NCI-H187 (cell line): ENCODE measurements around the gene CLIP2.
A peak's percentile ranks its signal among the peaks of the same experiment; 100 is the strongest.
"Not testable (repeated sequence)": the region's sequence is repeated elsewhere in the genome, so short reads cannot be mapped to it uniquely, and the experiment has no call there.

Experiments
- DNase-seq, 2 experiments: peaks; one replicate each; lab custom pipeline; 2025; lab: John Stamatoyannopoulos, UW

CLIP2 gene

DNA sequence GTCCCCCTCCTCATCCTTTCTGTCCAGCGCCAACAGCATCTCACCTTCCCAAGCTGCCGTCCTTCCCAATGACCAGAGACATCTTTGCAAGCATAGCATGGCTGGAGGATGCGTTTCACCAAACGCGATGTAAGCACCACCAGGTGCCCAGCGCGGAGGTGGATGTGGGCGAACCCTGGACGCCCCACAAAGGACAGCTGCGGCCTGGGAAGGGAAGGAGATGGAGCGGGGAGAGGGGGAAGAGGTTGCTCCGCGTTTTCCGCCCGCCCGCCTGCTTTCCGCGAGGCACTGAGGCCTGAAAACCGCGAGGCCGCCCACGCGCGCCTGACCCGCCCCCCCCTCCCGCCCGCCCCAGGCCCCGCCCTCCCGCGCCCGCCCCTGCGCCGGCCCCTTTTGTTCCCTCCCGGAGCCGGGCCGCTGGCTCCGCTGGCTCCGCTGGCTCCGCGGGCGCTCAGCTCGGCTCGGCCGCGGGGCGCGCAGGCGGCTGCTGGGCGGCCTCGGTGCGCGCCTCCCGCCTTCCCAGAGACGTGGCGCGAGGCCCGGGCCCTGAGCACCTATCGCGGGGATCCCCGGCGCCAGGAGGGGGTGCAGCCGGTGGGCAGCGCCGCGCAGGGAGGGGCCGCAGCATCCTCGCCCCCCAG is at the start of gene CLIP2:
CLIP2 (plus strand) TSS at position 390 of the 641 bp plus-strand sequence. CDS start 28,140 bp downstream, outside the sequence.
- DNase-seq: peak; percentile 6 to 77

- DNase-seq: no peak
Measured at GRCh38 chr7:74240482-74240881, 48.7 kb upstream of the CLIP2 start.

- DNase-seq: no peak
Measured at GRCh38 chr7:74242122-74242443, 47.1 kb upstream of the CLIP2 start.

- DNase-seq: no peak
Measured at GRCh38 chr7:74246497-74246896, 42.7 kb upstream of the CLIP2 start.

DNA sequence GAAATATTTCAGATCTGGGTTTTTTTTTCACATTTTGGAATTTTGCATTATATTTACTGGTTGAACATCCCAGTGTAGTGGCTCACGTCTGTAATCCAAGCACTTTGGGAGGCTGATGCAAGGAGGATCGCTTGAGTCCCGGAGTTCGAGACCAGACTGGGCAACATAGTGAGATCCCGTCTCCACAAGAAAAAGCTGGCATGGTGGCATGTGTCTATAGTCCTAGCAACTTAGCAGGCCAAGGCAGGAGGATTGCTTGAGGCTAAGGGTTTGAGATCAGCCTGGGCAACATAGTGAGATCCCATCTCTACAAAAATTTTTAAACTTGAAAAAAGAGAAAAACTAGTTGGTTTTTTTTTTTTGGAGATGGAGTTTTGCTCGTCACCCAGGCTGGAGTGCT is 41.1 kb upstream of the CLIP2 start:
- DNase-seq: no peak

GRCh38 chr7:74249058-74249457 is 40.1 kb upstream of the CLIP2 start:
- DNase-seq: not testable (repeated sequence)

- DNase-seq: no peak
Measured at GRCh38 chr7:74252893-74253292, 36.3 kb upstream of the CLIP2 start.

GRCh38 chr7:74253331-74253730 is 35.9 kb upstream of the CLIP2 start:
- no peak for DNase-seq

- no peak for DNase-seq
Measured at GRCh38 chr7:74253835-74254128, 35.4 kb upstream of the CLIP2 start.

DNA sequence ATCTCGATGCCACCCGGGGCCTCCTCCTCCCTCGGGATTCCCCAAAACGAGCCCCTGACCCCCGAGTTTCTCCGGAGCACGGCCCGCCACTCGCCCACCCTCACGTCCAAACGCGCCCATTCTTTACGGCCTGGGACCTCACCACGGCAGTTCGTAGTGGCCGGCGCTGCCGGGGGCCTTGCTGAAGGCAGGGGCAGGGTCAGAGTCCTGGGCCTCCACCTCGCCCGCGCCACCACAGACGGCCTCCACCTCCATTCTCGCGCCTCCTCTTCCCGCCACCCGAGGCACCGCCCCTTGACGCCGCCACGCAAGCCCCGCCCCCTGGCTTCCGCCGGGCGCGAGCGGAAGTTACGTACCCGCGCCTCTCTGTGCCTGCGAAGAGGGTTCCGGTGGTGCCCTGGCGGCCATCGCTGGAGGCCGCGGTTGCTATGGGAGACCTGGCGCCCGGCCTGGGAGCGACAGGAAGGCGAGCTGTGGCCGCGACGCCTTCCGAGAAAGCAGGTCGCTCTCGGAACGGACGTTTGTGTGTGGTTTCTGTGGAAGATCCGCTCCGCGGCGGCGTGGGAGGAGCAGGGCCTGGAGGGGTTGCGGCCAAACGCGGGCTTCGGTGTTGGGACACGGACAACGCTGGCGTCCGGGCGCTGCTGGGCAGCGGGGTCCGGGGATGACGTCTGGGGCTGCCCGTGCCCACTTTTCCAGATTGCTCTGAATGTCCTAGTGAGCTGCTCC is 34.9 kb upstream of the CLIP2 start, which contains the start of gene RFC2:
RFC2 (minus strand) TSS at position 271 of the 729 bp plus-strand sequence; CDS start at position 255, 16 bp downstream.
- DNase-seq: peak; percentile 93 to 94

DNA sequence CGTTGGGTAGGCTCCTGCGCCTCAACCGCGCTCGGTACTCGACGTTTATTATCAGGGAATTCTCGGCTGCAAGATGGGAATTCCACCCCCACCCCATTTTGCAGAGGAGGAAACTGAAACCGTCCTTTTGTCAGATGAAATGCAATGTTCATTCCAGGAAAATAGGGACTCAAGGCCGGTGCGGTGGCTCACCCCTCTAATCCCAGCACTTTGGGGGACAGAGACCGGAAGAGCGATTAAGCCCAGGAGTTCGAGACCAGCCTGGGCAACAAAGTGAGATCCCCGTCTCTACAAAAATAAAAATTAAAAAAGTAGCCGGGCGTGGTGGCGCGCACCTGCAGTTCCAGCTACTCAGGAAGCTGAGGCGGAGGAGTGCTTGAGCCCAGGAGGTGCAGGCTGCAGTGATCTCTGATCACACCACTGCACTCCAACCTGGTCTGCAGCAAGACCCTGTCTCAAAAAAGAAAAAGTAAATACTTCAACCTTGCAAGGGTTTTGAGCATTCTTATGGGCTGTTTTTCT is 34.3 kb upstream of the CLIP2 start:
- DNase-seq: peak in 1 of 2 experiments; percentile 82

- not testable (repeated sequence) for DNase-seq
Measured at GRCh38 chr7:74255461-74255860, 33.7 kb upstream of the CLIP2 start.

DNA sequence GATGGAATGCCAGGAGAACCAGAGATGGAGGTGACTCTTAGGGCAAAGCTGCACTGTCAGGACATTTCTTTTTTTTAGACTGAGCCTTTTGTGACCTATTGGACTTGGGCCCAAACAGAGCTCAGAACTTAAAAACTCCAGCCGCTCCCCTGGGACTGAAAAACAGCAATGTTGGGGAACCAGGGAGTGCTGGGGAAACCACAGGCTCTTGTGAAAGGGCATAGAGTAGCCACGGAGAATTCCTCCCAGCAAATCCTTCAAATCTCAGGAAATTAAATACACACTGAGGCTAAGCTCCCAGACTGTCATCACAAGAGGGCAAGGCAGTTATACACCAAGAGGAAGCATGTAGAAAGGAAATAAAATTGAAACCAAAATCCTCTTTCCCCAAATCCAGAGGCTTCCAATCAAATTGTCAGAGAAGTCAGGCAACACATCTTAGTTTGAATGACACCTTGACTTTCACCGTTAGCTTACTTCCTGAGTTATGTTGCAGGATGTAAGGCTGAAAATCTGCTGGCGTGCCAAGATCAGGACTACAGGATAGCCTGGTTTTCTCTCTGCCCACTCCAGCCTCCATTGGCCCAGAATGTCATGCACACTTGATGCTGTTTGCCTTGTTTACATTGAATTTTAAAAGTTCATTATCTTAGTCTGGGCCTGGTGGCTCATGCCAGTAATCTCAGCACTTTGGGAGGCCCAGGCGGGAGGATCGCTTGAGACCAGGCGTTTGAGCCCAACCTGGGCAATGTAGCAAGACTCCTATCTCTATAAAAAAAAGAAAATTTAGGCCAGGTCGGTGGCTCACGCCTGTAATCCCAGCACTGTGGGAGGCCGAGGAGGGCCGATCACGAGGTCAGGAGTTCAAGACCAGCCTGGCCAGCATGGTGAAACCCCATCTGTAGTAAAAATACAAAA is 32.5 kb upstream of the CLIP2 start:
- DNase-seq: no peak

DNA sequence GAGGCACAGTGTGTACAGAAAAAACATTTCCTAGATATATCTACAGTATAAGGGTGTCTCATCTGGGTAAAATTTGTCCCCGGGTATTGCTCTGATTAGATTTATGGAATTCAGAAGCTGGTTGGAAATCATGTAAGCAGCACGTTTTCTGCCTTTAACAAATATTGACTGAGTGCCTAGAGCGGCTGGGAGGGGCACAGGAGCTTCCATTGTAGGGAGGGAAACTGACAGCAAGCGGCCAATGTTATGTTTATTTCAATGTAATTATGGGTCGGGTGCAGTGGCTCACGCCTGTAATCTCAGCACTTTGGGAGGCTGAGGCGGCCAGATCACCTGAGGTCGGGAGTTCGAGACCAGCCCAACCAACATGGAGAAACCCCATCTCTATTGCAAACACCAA is 30.6 kb upstream of the CLIP2 start:
- DNase-seq: no peak

DNA sequence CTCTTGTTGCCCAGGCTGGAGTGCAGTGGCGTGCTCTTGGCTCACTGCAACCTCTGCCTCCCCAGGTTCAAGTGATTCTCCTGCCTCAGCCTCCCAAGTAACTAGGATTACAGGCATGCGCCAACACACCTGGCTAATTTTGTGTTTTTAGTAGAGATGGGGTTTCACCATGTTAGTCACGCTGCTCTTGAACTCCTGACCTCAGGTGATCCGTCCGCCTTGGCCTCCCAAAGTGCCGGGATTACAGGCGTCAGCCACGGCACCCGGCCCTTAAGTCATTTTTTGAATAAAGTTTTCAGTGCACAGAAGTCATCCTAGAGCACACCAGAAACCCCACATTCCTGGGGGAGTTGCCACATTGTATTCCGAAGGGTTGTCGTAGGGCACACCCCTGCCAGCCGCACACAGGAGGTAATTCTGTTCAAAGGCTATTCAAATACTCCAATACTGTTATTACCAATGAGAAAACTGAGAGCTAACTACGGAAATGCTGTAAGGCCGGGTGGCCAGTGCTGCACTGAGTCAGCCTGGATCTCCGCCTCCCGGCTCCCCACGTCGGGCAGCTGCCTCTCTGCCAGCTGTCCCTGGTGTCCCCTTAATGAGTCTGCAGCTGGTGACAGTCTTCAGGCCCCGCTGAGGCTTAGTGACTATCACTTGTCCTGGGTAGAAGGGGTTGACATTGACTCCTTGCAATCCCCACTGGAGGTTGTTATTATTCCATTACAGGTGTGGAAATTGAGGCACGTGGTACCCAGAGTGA is 26.4 kb upstream of the CLIP2 start:
- no peak for DNase-seq

GRCh38 chr7:74263399-74264120 is 25.6 kb upstream of the CLIP2 start:
- no peak for DNase-seq

DNA sequence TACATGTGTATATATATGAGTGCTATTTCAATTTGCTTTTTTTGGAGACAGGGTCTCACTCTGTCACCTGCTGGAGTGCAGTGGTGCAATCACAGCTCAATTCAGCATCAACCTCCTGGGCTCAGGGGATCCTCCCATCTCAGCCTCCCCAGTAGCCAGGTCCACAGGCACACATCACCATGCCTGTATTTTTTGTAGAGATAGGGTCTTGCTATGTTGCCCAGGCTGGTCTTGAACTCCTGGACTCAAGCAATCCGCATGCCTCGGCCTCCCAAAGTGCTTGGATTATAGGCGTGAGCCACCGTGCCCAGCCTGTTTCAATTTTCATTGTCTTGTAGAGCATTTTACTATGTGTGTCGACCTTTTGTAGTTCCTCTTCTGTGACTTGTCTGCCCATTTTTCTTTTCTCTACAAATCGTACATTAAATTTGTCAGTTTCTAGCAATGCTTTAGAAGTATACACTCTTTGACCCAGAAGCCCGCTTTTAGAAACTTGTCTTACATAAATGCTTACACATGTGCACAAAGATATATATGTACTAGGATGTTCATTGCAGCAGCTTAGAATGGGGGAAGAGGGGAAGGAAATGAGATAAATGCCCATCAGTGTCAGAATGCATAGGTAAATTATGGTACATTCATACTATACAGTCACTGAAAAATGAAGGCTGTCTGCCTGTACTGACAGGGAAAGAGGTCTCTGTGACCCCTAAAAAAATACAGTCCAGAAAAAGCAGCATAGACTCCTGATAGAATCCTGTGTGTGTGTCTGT is 22.8 kb upstream of the CLIP2 start:
- DNase-seq: no peak

DNA sequence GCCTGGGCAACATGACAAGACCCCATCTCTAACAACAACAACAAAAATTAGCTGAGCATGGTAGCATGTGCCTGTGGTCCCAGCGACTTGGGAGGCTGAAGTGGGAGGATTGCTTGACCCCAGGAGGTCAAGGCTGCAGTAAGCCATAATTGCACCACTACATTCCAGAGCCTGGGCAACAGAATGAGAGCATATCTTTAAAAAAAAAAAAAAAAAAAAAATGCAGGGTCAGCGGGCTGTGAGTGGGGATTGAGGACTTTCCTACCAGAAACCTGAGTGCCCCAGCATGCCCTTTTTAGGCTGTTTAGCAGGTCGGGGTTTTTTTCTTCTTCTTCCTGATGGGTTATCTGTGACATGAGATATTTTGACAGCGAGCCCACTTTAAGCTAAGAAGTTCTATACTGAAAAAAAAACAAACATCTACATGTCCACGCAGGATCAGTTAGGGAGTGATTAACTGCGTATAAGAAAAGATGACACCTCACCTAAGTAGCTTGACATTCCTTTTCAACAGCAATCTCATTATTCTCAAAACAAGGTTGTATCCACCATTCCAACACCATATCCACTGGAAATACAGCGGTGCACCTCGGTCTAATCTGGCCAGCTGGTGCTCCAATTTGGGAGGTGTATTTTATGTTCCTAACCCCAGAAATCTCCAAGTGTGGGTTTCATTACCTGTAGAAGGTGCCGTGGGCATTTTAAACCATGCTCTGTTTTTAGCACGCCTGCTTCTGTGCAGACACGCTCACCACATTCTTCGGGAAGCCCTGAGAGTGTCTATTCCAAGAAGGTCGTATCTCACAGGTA is 21.2 kb upstream of the CLIP2 start:
- no peak for DNase-seq

- peak; percentile 39 to 82 for DNase-seq
Measured at GRCh38 chr7:74269757-74270277, 19.4 kb upstream of the CLIP2 start.
